Pancreas (tissue), 10 donors: ENCODE results near the gene CRIM1. TPM values are rescaled to one million over a fixed set of nuclear protein-coding genes. Genes with fewer than 3 reads are reported as not detected.

Experiments
- ATAC-seq, 4 donors: fragments of 200-7000 bp; cut with Tn5 transposase; one replicate each; pipeline versions ENCODE4 v1.8.0 to v1.9.1; 2020; ENCODE audit warnings: mild to moderate bottlenecking in 4 of 4, moderate library complexity in 4 of 4
- DNase-seq, 6 donors: peaks; one replicate each; pipeline ENCODE4 v3.0.0-alpha.2; 2020
- FAIRE-seq: peaks from 2 replicates; lab custom pipeline; 2012; peaks lifted over from hg19 to GRCh38; lab: Jason Lieb, UNC
- H3K27ac ChIP-seq, 4 donors: fragments of 200-600 bp; sonication (generic); 1 replicate in 3 of 4; 2 replicates in 1 of 4; pipeline versions ENCODE4 v1.5.0 to v1.8.0; 2020
- H3K27me3 ChIP-seq, 4 donors: fragments of 200-600 bp; one replicate each; pipeline ENCODE4 v1.8.0; 2021
- H3K36me3 ChIP-seq, 3 donors: fragments of 200-600 bp; sonication (generic) in 1 of 3; one replicate each; pipeline versions ENCODE4 v1.5.0 to v1.8.0; 2020 to 2021
- H3K4me1 ChIP-seq, 3 donors: fragments of 200-600 bp; one replicate each; pipeline ENCODE4 v1.8.0; 2021
- H3K4me3 ChIP-seq, 4 donors: fragments of 200-600 bp; sonication (generic) in 2 of 4; one replicate each; pipeline versions ENCODE4 v1.5.0 to v1.8.0; 2020 to 2021
- H3K9me3 ChIP-seq, 4 donors: fragments of 200-600 bp; one replicate each; pipeline ENCODE4 v1.8.0; 2021
- CTCF ChIP-seq, 4 donors: fragments of 200-600 bp; sonication (generic) in 3 of 4; IDR thresholded peaks; one replicate each; pipeline versions ENCODE4 v1.5.0 to v1.8.0; 2021; ENCODE audit warnings: antibody characterized with exemption in 4 of 4
- WGBS, 2 donors: extraction: QIAGEN DNeasy Blood & Tissue Kit; methylation state at CpG; one replicate each; pipeline ENCODE4 v1.1.7; 2013; 5-methylcytosine and 5-hydroxymethylcytosine counted together
- intact Hi-C, 3 donors: fragments of 100-400 bp; cut with DNase I; formaldehyde crosslinking; loops; one replicate each; pipeline versions ENCODE4 v1.11.1 to v1.14.2; 2022
- polyA plus RNA-seq, 2 donors: library from polyadenylated mRNA; stranded (reverse); fragments of 200-250 nt; gene quantifications; one replicate each; pipeline ENCODE4 v1.2.3, GENCODE V29; 2013
- total RNA-seq, 6 donors: library from RNA; stranded (reverse); fragmentation: NEBNext Ultra II Directional in 4 of 6; extraction: Animal tissue kit (Norgen Biotek cat#: 25700) in 4 of 6; gene quantifications; one replicate each; pipeline versions ENCODE4 v1.2.1 to v1.2.4, GENCODE V29; 2021 to 2023
- donor health status: healthy with polysubstance abuse.
- donor health status: DM: no; HTN: no; CAD: no; lungs with moderate emphysema.
- donor health status: DM: no; HTN: no; CAD: no.
- donor health status: control.
- donor health status: control.
- donor health status: Bipolar disorder and iron deficiency.
- donor health status: DM: yes; HTN: yes; CAD: no.
- donor health status: DM: no; HTN: no; CAD: no.
- donor health status: DM: no; HTN: no; CAD: no.
- donor health status: DM: yes; HTN: yes; CAD: no.

The CRIM1 gene
- total and polyA plus RNA-seq, 8 donors, result 5.2 to 29.1 (median 20.2) TPM

GRCh38 chr2:36366491-36367120, 11.0 kb downstream of the CRIM1 start:
- no peaks in the 10 kb centered on the region for H3K27me3 ChIP-seq
- peaks cover 0 to 18% (median 11%) of the 10 kb centered on the region in 3 donors for H3K4me1 ChIP-seq
- no peak for TF ChIP-seq CTCF (IDR thresholded peaks at IDR 0.05)
- no peak for FAIRE-seq
- no peaks in the 10 kb centered on the region for H3K36me3 ChIP-seq
- no peak for ATAC-seq
- intact Hi-C loops, result loop anchor here in 1 of 3 donors (10.0 kb wide), 1 partner anchor 78 kb away; no protein-coding TSS in a partner anchor
- H3K9me3 ChIP-seq, result no peaks in the 10 kb centered on the region
- H3K4me3 ChIP-seq, result no peak overlapping the region
- WGBS, 2 donors, result 43 to 44% methylated on average over 3 of the region's 3 CpGs
- H3K27ac ChIP-seq, result peak overlapping the region in 1 of 4 donors; percentile 42
- no peak for DNase-seq

- H3K27ac ChIP-seq, result peak overlapping the region in 2 of 4 donors; percentile 42 to 57
- WGBS, 2 donors, result 42 to 45% methylated on average over 4 of the region's 4 CpGs
- TF ChIP-seq CTCF (IDR thresholded peaks at IDR 0.05), result no peak
- H3K9me3 ChIP-seq, result no peaks in the 10 kb centered on the region
- no peaks in the 10 kb centered on the region for H3K36me3 ChIP-seq
- intact Hi-C loops, result loop anchor here in 1 of 3 donors (10.0 kb wide), 1 partner anchor 77 kb away; no protein-coding TSS in a partner anchor
- H3K4me3 ChIP-seq, result no peak overlapping the region
- H3K27me3 ChIP-seq, result no peaks in the 10 kb centered on the region
- FAIRE-seq (no peak), DNase-seq (no peak), ATAC-seq (no peak)
- peaks cover 0 to 25% (median 16%) of the 10 kb centered on the region in 3 donors for H3K4me1 ChIP-seq
Observed at GRCh38 chr2:36367486-36367885, 11.9 kb downstream of the CRIM1 start.

- FAIRE-seq (no peak), ATAC-seq (peak; percentile 43 to 60 (median 53)), DNase-seq (no peak)
- peaks cover 0 to 30% (median 20%) of the 10 kb centered on the region in 3 donors for H3K4me1 ChIP-seq
- no peak overlapping the region for H3K4me3 ChIP-seq
- WGBS, 2 donors, result 31 to 33% methylated on average over 5 of the region's 5 CpGs
- intact Hi-C loops, result loop anchor here in 1 of 3 donors (10.0 kb wide), 1 partner anchor 77 kb away; no protein-coding TSS in a partner anchor
- H3K36me3 ChIP-seq, result no peaks in the 10 kb centered on the region
- no peak for TF ChIP-seq CTCF (IDR thresholded peaks at IDR 0.05)
- H3K27me3 ChIP-seq, result no peaks in the 10 kb centered on the region
- peak overlapping the region in 2 of 4 donors; percentile 42 to 57 for H3K27ac ChIP-seq
- no peaks in the 10 kb centered on the region for H3K9me3 ChIP-seq
Observed at GRCh38 chr2:36367895-36368353, 12.3 kb downstream of the CRIM1 start.

GRCh38 chr2:36368438-36368837, 12.9 kb downstream of the CRIM1 start:
- Histone ChIP-seq H3K27me3 (no peaks in the 10 kb centered on the region), H3K4me3 (no peak overlapping the region), H3K27ac (peak overlapping the region in 2 of 4 donors; percentile 42 to 57), H3K4me1 (peaks cover 0 to 35% (median 20%) of the 10 kb centered on the region in 3 donors), H3K36me3 (no peaks in the 10 kb centered on the region), H3K9me3 (no peaks in the 10 kb centered on the region)
- ATAC-seq (peak in 3 of 4 donors; percentile 11 to 51 (median 37)), FAIRE-seq (no peak), DNase-seq (no peak)
- TF ChIP-seq CTCF (IDR thresholded peaks at IDR 0.05), result no peak
- 47 to 51% methylated on average over 6 of the region's 6 CpGs for WGBS, 2 donors
- intact Hi-C loops, result loop anchor here in 1 of 3 donors (10.0 kb wide), 1 partner anchor 76 kb away; no protein-coding TSS in a partner anchor
